GM18909 (cell line): ENCODE measurements around the gene BLM.

Experiments
- ATAC-seq: cut with Tn5 transposase; IDR thresholded peaks from one replicate; pipeline ENCODE4 v1.9.1; 2021; ENCODE audit warnings: mild to moderate bottlenecking; ENCODE audit not compliant: unreplicated experiment, poor library complexity

BLM gene

GRCh38 chr15:90865702-90866101 is 148.6 kb downstream of the BLM start:
- ATAC-seq, result no peak
